ENCODE data around the gene PSME1.
"Not testable (repeated sequence)": the region's sequence is repeated elsewhere in the genome, so short reads cannot be mapped to it uniquely, and the experiment has no call there.

The PSME1 gene

GRCh38 chr14:24103451-24103850, 32.5 kb upstream of the PSME1 start:
- FAIRE-seq: no peak
- no peak for DNase-seq (ENCODE audit: insufficient read length, low spot score)

- not testable (repeated sequence) for DNase-seq (ENCODE audit: insufficient read length, low spot score); FAIRE-seq
These were observed 30.3 kb upstream of the PSME1 start for GRCh38 chr14:24105609-24106239.

DNA sequence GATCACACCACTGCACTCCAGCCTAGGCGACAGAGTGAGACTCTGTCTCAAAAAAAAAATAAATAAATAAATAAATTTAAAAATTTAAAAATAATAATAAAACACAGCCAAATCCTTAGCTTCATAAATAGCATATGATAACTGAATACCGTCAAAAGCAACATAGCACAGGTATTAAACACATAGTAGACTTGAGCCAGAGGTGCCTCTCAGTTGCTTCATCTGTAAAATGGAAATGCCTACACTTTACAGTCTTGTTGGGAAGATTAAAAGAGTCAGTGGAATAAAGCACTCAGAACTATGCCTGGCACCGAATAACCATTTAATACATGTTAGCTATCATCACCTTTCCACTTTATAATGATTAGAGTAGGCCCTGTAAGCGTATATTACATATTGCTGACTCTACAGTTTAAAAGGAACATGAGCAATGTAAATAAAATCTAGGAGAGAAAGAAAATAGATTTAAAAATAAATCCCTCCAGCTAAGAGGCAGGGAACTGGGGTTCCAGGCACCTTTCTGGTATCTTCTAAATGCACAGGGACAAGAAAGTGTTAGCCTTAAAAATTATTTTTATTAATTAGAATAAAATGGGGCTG, 29.2 kb upstream of the PSME1 start:
- FAIRE-seq: no peak
- DNase-seq (ENCODE audit: insufficient read length, low spot score): no peak

GRCh38 chr14:24108336-24108874, 27.6 kb upstream of the PSME1 start:
- FAIRE-seq (no peak), DNase-seq (ENCODE audit: insufficient read length, low spot score) (no peak)

DNA sequence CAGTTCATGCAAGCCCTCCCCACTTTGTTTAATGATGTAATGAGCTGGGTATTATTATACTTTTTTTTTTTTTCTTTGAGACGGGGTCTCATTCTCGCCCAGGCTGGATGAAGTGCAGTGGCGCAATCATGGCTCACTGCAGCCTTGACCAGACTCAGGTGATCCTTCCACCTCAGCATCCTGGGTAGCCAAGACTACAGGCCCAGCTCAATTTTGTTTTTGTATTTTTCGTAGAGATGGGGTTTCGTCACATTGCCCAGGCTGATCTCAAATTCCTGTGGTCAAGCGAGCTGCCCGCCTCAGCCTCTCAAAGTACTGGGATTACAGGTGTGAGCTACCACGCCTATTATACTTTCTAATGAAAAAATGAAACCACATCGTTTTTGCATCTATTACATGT, 25.9 kb upstream of the PSME1 start:
- no peak for DNase-seq (ENCODE audit: insufficient read length, low spot score)

GRCh38 chr14:24110523-24110922, 25.5 kb upstream of the PSME1 start:
- DNase-seq (ENCODE audit: insufficient read length, low spot score) (no peak), FAIRE-seq (no peak)

More for the DNA sequence above, 25.9 kb upstream of the PSME1 start:
- FAIRE-seq: no peak

DNA sequence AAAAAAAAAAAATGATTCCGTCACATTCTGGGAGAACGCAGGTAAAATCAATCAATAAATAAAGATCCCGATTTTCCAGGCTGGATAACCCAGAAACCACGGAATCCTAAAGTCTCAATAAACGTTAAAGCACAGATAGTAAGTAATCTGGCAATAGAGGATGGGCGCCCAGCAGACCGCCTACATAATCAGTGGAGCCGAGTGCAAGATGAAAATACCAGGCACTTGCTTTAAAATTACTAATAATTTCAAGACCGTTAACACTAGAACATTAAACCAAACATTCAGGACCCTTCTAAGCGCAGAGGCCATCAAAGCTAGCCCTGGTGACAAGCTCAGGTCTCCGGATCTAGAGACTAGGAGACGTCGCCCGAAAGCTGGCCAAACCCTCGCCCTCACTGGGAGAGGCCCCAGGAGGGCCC, 22.6 kb upstream of the PSME1 start:
- FAIRE-seq (no peak), DNase-seq (ENCODE audit: insufficient read length, low spot score) (no peak)

- FAIRE-seq (no peak), DNase-seq (ENCODE audit: insufficient read length, low spot score) (peak; percentile 56)
These were observed 22.0 kb upstream of the PSME1 start for GRCh38 chr14:24113801-24114531.

DNA sequence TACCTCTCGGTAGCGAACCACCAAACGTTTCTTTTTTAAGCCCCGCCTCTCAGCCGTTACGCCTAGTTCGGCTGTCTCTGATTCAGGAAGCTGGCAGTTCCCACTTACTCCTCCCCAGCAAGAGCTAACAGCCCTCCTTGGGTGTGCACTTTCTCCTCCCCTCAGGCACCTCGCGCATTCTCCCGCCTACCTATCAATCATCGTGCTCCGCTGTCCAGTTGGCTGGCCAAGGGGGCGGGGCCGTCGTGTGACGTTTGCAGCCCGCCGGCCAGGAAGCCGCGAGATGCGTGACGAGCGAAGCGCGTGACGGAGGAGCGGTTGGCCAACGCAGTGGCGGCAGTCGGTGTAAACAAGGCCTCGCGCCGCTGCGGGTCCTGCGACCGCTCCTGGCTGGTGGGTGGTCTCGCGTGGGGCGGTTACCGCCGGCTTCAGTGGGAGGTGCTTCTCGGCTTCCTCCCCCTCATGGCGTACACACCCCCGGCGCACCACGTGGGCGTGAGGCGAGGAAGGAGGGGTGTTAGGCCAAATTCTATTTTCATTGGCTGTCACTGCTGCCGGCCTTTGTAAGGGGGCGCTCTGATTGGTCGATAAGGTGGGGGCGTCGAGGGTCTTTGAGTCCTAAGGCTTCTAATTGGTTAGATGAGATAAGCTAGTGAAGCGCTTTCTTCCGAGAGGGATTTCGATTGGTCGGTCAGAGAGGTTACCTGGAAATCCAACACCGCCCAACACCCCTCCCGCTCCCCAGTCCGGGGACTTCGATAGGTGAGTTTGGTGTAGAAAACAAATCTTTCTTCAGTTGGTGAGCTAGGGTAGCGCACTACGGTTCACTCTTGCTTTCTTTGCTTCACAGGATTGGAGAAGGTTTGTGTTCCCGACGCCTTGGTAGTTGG, 21.2 kb upstream of the PSME1 start, which contains the start of the genes DCAF11 and NRL:
Gene DCAF11 (plus strand): TSS at position 246 of the 890 bp plus-strand sequence. CDS start 818 bp downstream, outside the sequence.
Gene NRL (minus strand): TSS at position 418 of the 890 bp plus-strand sequence. CDS start 32,101 bp downstream, outside the sequence.
- FAIRE-seq (peak; percentile 98), DNase-seq (ENCODE audit: insufficient read length, low spot score) (peak; percentile 89)

- FAIRE-seq (no peak), DNase-seq (ENCODE audit: insufficient read length, low spot score) (no peak)
These were observed 20.4 kb upstream of the PSME1 start for GRCh38 chr14:24115422-24116127.

DNA sequence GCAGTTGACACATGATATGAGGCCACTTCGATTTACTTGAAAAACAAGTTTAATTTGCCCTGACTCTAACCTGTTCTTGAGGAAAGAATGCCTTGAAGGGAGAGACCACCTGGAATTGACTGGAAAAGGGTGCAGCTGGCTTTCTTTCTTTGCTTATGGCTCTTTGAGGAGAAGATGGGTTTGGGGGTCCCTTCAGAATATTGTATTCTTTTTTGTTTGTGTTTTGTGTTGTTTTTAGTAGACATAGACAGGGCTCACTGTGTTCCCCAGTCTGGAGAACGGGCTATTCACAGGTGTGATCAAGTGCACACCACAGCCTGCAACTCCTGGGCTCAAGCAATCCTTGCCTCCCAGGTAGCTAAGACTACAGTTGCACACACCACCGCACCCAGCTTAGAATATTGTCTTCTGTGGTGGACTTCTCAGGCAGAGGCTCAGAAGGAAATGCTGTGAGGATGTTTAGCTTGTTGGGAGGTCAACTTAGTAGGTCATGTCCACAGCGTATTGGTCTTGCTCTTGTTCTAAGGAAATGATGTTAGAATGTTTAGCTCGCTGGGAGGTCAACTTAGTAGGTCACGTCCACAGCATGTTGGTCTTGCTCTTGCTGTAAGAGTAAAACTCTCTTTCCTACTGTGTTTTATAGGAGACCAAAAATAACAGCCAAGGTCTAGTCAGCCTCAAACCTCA, 19.7 kb upstream of the PSME1 start:
- no peak for FAIRE-seq

GRCh38 chr14:24117179-24117578, 18.8 kb upstream of the PSME1 start:
- FAIRE-seq (no peak), DNase-seq (ENCODE audit: insufficient read length, low spot score) (no peak)

More for the DNA sequence above, 19.7 kb upstream of the PSME1 start:
- no peak for DNase-seq (ENCODE audit: insufficient read length, low spot score)

GRCh38 chr14:24119691-24120090, 16.3 kb upstream of the PSME1 start:
- DNase-seq (ENCODE audit: insufficient read length, low spot score) (no peak), FAIRE-seq (no peak)

- DNase-seq (ENCODE audit: insufficient read length, low spot score): no peak
- no peak for FAIRE-seq
These were observed 14.8 kb upstream of the PSME1 start for GRCh38 chr14:24121210-24121609.

DNA sequence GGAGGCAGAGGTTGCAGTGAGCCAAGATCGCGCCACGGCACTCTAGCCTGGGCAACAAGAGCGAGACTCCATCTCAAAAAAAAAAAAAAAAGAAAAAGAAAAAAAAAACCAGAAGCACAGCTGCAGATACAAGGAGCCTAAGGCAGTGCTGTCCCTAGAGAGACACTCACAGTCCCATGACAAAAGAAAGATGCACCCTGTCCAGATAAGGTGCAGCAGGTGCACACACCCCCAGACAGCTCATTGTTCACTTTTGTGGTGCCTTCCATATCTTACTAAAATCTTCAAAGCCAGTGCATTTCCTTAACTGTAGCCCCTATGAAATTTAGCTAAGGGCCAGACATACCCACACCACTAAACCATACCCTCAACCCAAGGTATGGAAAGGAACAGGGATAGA, 13.6 kb upstream of the PSME1 start:
- no peak for FAIRE-seq

DNA sequence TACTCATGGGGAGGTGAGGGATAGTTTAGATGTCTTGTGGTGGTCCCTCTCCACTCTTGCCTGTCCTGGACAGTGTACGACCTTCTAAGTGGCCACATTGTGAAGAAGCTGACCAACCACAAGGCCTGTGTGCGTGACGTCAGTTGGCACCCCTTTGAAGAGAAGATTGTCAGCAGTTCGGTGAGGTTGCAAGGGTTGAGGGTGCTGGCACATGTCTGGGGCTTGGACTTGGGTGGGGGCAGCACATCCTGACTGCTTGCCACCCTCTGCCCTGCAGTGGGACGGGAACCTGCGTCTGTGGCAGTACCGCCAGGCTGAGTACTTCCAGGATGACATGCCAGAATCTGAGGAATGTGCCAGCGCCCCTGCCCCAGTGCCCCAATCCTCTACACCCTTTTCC, 13.1 kb upstream of the PSME1 start:
- FAIRE-seq: no peak
- DNase-seq (ENCODE audit: insufficient read length, low spot score): no peak

More for the DNA sequence above, 13.6 kb upstream of the PSME1 start:
- DNase-seq (ENCODE audit: insufficient read length, low spot score): no peak

DNA sequence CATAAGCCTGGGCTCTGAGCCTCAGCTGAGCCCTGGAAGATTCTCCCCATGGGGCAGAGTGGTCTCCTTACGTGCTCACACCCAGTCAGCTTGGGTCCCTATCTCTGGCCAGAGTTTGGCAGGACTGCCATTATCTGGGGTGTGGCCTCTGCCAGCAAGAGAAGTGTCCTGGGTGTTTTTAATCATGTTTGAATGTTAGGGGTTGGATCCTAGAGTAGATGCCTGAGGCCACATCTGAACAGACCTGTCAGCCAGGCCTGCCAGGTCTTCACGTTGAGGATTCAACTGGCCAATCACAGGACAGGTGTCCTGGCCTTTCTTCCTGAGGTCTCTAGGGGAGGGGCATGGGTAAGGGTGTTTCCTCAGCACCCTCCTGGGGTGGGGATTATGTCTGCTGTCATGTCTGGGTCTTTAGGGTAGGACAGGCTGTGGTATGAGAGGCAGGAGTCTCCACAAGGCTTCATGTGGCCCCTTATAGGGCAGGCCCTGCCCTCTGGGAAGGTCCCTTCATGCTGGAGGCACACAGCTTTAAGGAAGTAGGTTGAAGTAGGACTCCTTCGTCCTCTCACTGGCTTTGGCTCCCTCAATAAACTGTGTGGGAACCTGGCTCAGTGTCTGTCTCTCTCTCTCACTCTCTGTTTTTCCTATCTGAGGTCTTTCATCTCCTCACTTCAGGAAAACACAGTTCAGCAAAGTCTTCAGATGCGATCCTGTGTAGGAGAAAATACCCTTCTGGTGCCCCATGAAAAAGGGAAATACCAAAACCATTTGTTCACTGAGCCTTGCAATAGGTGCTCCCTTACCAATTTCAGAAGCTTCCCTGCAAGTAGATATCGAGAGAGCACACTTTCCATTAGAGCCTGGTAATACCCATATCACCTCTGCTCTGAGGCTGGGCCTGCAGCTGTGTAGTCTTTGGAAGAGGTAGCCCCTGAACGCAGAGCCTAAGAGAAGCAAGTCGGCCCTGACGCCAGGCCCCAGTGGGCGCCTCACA, 12.3 kb upstream of the PSME1 start:
- FAIRE-seq (no peak), DNase-seq (ENCODE audit: insufficient read length, low spot score) (no peak)

DNA sequence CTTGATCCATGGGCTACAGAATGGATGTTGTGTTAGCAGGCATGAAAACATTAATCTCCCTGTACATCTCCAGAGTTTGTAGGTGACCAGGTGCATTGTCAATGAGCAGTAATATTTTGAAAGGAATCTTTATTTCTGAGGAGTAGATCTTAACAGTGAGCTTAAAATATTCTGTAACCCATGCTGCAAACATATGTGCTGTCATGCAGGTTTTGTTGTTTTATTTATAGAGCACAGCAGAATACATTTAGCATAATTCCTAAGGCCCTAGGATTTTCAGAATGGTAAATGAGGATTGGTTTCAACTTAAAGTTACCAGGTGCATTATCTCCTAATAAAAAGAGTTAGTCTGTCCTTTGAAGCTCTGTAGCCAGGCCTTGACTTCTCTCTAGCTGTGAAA, 9.1 kb upstream of the PSME1 start:
- DNase-seq (ENCODE audit: insufficient read length, low spot score) (no peak), FAIRE-seq (no peak)
